Calu3 (cell line): ENCODE data around the gene EHBP1. TPM values are rescaled to one million over a fixed set of nuclear protein-coding genes. Genes with fewer than 3 reads are reported as not detected.

ENCODE experiments used
- BruUV-seq: library from RNA; stranded (reverse); fragments of 400-500 nt; replicated peaks from 2 replicates; lab custom pipeline; 2021; lab: Mats Ljungman, UMichigan
- CTCF ChIA-PET: fragments of 300-600 bp; sonication (Branson Sonifier 250); formaldehyde crosslinking; loops from one replicate; lab custom pipeline; 2022; ENCODE audit warnings: antibody characterized with exemption; lab: Charles Lee
- DNase-seq: peaks from one replicate; pipeline ENCODE4 v3.0.0; 2022
- H3K27ac Mint-ChIP-seq: one replicate; pipeline ENCODE4 v1.8.0; 2022; ENCODE audit warnings: mixed read lengths; ENCODE audit not compliant: unreplicated experiment
- H3K27me3 Mint-ChIP-seq: one replicate; pipeline ENCODE4 v1.8.0; 2022; ENCODE audit warnings: mixed read lengths; ENCODE audit not compliant: unreplicated experiment
- H3K36me3 Mint-ChIP-seq: one replicate; pipeline ENCODE4 v1.8.0; 2022; ENCODE audit warnings: mild to moderate bottlenecking, moderate library complexity, mixed read lengths; ENCODE audit not compliant: insufficient read depth, unreplicated experiment
- H3K4me1 Mint-ChIP-seq: one replicate; pipeline ENCODE4 v1.8.0; 2022; ENCODE audit warnings: mild to moderate bottlenecking, low read depth, mixed read lengths; ENCODE audit not compliant: unreplicated experiment
- H3K4me3 Mint-ChIP-seq: one replicate; pipeline ENCODE4 v1.8.0; 2022; ENCODE audit warnings: mild to moderate bottlenecking, low read depth, moderate library complexity, mixed read lengths; ENCODE audit not compliant: unreplicated experiment
- H3K9me3 Mint-ChIP-seq: one replicate; pipeline ENCODE4 v1.8.0; 2022; ENCODE audit warnings: low read depth, mixed read lengths; ENCODE audit not compliant: unreplicated experiment
- intact Hi-C: fragments of 100-400 bp; cut with micrococcal nuclease; formaldehyde crosslinking; loops from one replicate; pipeline ENCODE4 v1.10.0; 2022; ENCODE audit not compliant: unreplicated experiment
- total RNA-seq: library from RNA; stranded (reverse); gene quantifications from 2 replicates; pipeline ENCODE4 v1.2.3, GENCODE V29; 2022
- TF ChIP-seq, protein P1 (sequence below): fragments of 200-600 bp; IDR thresholded peaks from one replicate; pipeline ENCODE4 v1.8.0; 2022; ENCODE audit warnings: antibody characterized with exemption; ENCODE audit not compliant: unreplicated experiment

Gene EHBP1
- total RNA-seq, 1 experiment from 2014 or later, result 82.9 TPM

DNA sequence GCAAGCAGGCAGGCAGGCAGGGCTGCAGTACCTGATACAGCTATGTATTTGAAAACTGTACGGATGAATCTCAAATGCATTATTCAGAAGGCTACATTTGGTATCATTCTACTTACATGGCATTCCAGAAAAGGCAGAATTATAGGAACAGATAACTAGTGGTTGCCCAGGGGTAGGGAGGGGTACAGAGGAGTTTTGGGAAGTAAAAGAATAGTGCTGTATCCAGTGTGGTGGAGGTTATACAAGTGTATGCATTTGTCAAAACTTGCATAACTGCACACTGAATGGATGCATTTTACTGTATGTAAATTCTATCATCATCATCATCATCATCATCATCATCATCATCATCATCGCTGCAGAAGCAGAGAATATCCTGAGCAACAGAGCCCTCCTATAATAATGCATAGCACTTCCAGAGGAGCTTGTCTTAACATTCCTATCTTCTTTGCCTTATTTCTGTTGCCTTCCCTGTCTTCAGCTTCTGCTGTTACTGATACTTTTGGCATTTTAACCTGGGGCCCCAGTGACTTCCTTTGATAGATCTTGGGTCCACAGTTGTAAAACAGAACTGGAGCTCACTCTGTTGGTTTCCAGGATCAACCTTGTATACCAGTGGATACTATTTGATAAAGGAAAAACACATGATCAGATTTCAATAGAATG is 189.6 kb downstream of the EHBP1 start:
- BruUV-seq, result no TSS peak
- CTCF ChIA-PET, result no interaction called here

DNA sequence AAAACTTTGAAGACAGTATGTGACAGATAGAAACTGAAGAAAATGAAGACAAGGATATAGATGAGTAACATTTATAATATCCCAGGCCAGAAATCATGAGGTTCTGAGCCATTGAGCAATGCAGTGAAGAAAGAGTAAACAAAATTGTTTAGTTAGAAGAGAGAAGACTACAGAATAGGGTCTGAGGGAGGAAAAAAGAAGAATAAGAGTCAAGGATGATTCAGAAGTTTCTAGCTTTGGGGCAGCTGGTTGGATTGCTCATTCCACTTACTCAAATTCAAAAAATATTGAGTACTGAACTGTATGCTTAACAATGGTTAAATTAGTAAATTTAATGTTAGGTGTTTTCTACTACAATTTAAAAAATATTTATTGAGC is 190.1 kb downstream of the EHBP1 start:
- CTCF ChIA-PET, result no interaction called here
- H3K4me1 Mint-ChIP-seq, result no peaks in the 10 kb centered on the region
- no peaks in the 10 kb centered on the region for H3K9me3 Mint-ChIP-seq
- H3K27me3 Mint-ChIP-seq, result no peaks in the 10 kb centered on the region
- DNase-seq, result no peak
- H3K27ac Mint-ChIP-seq, result no peak overlapping the region
- intact Hi-C loops, result no loop called here
- H3K4me3 Mint-ChIP-seq, result no peak overlapping the region
- H3K36me3 Mint-ChIP-seq, result no peaks in the 10 kb centered on the region
- TF ChIP-seq, protein P1, sequence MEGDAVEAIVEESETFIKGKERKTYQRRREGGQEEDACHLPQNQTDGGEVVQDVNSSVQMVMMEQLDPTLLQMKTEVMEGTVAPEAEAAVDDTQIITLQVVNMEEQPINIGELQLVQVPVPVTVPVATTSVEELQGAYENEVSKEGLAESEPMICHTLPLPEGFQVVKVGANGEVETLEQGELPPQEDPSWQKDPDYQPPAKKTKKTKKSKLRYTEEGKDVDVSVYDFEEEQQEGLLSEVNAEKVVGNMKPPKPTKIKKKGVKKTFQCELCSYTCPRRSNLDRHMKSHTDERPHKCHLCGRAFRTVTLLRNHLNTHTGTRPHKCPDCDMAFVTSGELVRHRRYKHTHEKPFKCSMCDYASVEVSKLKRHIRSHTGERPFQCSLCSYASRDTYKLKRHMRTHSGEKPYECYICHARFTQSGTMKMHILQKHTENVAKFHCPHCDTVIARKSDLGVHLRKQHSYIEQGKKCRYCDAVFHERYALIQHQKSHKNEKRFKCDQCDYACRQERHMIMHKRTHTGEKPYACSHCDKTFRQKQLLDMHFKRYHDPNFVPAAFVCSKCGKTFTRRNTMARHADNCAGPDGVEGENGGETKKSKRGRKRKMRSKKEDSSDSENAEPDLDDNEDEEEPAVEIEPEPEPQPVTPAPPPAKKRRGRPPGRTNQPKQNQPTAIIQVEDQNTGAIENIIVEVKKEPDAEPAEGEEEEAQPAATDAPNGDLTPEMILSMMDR, result no peak
- BruUV-seq, result no TSS peak

More for the DNA sequence above, 189.6 kb downstream of the EHBP1 start:
- Mint-ChIP-seq H3K4me1 (no peaks in the 10 kb centered on the region), H3K9me3 (no peaks in the 10 kb centered on the region), H3K27me3 (no peaks in the 10 kb centered on the region), H3K27ac (no peak overlapping the region), H3K36me3 (no peaks in the 10 kb centered on the region), H3K4me3 (no peak overlapping the region)
- DNase-seq, result no peak
- intact Hi-C loops, result no loop called here
- TF ChIP-seq, protein P1, result no peak

DNA sequence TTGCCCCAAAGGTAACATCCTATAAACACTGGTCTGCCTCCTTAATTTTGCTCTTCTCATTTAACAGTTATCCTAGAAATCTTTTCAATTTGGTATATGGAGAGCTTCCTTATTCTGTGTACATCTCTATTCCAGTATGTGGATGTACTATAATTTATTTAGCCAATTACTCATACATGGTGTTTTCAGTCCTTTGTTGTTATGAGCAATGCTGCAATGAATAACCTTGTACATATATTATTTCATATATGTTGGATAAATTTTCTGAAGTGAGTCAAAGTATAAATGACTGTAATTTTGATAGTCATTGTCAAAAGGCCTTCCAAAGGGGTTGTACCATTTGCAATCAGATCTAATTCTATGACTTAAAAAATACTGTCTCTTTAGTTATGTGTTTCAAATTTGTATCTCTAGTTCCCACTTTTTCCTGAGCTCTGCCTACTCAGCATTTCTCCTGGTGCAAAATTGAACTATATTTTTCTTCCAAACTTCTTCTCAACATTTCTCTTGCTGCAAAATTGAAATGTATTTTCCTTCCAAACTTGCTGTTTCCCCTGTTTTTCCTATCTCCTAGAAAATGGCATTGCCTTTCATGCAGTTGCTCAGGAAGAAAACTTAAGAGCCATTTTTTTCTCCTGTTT is 191.8 kb downstream of the EHBP1 start:
- no peaks in the 10 kb centered on the region for H3K36me3 Mint-ChIP-seq
- TF ChIP-seq, protein P1, result no peak
- no peak overlapping the region for H3K4me3 Mint-ChIP-seq
- H3K4me1 Mint-ChIP-seq, result no peaks in the 10 kb centered on the region
- no peaks in the 10 kb centered on the region for H3K27me3 Mint-ChIP-seq
- no TSS peak for BruUV-seq
- H3K9me3 Mint-ChIP-seq, result no peaks in the 10 kb centered on the region
- no peak overlapping the region for H3K27ac Mint-ChIP-seq
- intact Hi-C loops, result no loop called here
- CTCF ChIA-PET, result no interaction called here
- no peak for DNase-seq

DNA sequence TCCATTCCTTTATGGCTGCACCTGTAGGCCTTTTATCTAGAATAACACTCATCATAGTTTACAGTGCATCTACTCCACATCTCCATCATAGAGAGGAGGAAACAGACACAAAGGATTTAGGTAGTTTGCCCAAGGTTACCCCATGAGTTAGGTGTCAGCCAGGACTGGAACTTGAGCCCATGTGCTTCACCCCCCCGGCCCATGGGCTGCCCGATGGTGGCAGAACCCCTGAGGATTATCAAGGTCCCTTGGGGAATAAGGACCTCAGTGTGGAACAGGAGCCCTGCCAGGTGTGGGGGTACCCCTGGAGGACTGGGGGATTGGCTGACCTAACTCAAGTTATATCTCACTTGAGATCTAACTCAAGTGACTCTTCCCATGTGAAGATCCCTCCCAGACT is 198.8 kb downstream of the EHBP1 start:
- no peaks in the 10 kb centered on the region for H3K36me3 Mint-ChIP-seq
- no peaks in the 10 kb centered on the region for H3K4me1 Mint-ChIP-seq
- CTCF ChIA-PET, result no interaction called here
- H3K27ac Mint-ChIP-seq, result no peak overlapping the region
- no peak overlapping the region for H3K4me3 Mint-ChIP-seq
- TF ChIP-seq, protein P1, result no peak
- no peak for DNase-seq
- intact Hi-C loops, result no loop called here
- BruUV-seq, result no TSS peak
- H3K9me3 Mint-ChIP-seq, result no peaks in the 10 kb centered on the region
- no peaks in the 10 kb centered on the region for H3K27me3 Mint-ChIP-seq
